Activated CD4-positive, alpha-beta T cell treated with anti-CD3 and anti-CD28 coated beads, Interleukin-2, amount 50 U/mL, for 16 hours (primary cell): ENCODE measurements around the gene MIER2.
"Not testable (repeated sequence)": the region's sequence is repeated elsewhere in the genome, so short reads cannot be mapped to it uniquely, and the experiment has no call there.

Experiments
- DNase-seq: peaks from one replicate; pipeline ENCODE4 v3.0.0-alpha.2; 2020

Gene MIER2, protein sequence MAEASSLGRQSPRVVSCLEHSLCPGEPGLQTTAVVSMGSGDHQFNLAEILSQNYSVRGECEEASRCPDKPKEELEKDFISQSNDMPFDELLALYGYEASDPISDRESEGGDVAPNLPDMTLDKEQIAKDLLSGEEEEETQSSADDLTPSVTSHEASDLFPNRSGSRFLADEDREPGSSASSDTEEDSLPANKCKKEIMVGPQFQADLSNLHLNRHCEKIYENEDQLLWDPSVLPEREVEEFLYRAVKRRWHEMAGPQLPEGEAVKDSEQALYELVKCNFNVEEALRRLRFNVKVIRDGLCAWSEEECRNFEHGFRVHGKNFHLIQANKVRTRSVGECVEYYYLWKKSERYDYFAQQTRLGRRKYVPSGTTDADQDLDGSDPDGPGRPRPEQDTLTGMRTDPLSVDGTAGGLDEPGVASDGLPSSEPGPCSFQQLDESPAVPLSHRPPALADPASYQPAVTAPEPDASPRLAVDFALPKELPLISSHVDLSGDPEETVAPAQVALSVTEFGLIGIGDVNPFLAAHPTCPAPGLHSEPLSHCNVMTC

DNA sequence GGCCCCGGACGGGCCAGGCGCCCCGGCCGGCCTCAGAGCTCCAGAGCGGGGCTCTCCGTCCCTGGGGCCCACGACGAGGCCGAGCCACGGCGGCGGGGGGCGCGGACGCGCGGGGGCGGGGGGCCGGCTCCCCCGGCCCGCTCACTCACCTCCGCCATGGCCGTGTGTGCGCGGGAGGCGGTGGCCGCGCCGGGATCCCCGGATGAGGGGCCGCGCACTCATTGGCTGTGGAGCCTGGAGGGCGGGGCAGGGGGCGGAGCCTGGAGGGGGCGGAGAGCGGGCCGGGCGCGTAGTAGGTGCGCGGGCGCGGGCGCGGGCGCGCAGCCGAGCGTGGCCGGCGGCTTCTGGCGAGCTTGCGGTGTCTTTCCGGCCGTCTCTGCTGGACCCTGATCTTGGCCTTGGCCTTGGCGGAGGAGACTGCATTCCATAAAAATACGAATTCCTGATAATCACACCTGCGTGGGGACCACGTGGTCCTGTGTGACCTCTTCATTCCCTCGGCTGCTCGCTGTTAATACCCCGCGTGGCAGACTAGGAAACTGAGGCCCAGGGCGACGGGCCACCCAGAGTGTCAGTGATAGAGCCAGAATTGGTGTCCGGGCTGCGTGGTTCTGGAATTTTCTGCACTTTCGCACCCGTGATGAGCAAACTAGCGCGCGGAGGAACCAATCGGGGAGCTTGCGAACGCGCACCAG is at the start of gene MIER2:
Gene MIER2, minus strand, starts transcription at position 172 of the 695 bp plus-strand sequence. Its CDS starts 14 bp downstream, at position 158.
- DNase-seq = peak; percentile 90

DNA sequence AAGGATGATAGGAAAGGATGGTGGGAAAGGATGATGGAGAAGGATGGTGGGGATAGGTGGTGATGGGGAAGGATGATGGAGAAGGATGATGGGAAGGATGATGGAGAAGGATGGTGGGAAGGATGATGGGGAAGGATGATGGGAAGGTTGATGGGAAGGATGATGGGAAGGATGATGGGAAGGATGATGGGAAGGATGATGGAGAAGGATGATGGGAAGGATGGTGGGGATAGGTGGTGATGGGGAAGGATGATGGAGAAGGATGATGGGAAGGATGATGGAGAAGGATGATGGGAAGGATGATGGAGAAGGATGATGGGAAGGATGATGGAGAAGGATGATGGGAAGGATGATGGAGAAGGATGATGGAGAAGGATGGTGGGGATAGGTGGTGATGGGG is 49.0 kb upstream of the MIER2 start:
- DNase-seq = not testable (repeated sequence)

DNA sequence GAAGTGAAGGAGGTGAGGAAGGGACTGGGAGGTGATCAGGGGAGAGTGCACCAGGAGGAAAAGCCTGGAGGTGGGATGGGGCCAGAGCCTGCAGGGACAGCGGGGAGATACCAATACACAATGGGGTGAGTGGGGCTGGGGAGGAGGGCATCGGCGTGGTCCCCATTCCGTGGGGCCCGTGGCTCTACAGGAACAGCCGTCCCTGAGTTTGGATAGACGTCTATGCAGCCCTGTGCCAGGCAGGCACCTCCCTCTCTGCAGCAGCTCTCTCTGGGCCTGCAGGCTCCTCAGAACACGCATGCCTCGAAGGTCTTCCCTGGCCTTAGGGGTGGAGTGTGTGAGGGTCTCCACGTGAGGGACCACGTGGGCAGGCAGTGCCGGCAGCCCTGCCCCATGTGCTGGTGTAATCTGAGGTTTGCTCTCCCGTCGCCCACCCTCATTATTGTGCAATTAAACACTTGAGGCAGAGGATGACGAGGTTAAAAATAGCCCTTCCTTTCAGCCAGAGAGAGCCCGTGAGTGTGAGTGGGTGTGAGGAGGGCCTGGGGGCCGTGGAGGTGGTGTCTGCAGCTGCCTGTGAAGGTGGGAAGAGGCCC is 47.9 kb upstream of the MIER2 start:
- DNase-seq = no peak

DNA sequence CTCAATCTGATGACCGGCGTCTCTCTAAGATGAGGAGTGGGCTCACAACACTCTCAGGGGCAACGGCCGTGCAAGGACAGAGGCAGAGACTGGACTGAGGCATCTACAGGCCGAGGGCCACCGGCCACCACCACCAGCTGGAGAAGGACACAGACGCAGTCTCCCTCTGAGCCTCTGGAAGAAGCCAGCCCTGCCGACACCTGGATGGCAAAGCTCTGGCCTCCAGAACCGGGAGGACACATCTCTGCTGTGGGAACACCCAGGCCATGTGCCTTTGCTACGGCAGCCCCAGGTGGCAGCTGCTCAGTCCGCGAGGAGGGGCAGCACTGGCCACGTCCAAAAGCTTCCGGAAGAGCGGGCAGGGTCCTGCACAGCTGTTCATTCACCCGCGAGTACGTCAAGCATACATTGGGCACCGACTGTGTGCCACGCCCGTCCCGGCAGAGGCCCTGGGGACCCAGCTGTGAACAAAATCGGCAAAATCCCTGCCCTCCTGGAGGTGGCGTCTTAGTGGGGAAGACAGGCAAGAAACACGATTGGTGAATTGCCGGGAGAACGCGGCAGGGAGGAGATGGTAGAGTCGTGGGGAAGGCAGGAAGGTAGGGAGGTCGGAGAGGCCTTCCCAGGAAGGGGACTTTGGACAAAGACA is 47.3 kb upstream of the MIER2 start:
- DNase-seq = no peak

DNA sequence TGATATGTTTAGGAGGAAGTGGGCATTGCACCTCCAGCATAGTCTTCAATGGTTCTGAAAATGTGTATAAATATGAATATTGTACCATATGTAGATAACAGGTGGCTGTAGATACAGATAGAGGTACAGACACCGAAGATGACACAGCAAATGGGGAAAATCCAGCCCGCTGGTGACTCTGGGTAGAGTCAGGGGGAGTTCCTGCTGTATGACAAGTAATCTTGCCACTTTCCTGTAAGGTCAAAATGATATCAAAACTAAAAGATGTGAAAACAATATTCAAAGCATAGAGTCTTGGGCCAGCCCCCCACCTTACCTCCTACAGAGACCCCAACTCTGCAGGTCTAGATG is 46.6 kb upstream of the MIER2 start:
- DNase-seq = no peak

DNA sequence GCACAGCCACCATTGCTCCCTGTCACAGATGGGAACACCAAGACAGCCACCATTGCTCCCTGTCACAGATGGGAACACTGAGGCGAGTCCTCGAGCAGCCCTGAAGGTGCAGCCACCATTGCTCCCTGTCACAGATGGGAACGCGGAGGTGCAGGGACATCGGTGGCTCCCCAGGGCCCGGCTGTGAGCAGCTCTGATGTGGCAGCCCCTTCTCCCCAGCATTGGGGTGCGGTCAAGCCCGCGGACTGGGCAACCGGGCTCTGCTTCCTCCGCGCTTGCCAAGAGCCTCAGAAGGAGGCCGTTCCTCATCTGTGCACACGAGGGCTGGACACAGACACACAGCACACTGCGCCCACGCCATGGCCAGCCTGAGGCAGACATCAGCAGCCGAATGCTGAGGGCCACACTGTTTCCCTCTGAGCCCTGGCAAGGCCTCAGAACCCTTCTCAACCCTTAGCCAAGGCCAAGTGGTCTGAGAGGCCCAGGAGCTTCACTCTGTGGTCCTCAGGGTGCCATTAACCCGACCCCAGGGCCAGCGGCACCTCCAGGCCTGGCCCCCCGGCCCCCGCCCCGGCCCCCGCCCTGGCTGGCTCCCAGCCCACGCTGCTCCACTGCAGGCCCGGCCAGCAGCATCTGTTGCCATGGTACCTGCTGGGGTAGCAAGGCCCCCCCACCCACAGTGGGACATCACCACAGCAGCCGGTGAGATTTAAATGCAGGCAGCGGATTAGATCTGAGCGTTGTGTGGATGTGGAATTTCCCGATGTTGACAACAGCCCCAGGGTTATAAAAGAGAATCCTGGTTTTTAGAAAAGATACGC is 46.0 kb upstream of the MIER2 start:
- DNase-seq = no peak

DNA sequence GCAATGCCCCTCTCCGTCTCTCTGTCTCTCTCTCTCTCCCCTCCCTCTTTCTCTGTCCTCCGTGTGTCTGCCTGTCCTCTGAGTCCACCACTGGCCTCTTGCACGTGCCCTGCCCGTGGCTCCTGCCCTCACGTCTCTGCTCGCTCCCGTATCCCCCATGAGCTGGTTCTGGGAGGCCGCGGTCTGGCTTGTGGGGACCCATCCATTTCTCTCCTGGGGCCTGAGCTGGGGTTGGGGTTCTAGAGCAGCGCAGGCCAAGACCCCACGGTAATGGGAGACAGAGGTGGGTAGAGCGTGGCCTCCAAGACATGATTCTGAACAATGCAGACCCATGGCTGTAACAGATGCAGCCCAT is 45.3 kb upstream of the MIER2 start:
- no peak for DNase-seq

DNA sequence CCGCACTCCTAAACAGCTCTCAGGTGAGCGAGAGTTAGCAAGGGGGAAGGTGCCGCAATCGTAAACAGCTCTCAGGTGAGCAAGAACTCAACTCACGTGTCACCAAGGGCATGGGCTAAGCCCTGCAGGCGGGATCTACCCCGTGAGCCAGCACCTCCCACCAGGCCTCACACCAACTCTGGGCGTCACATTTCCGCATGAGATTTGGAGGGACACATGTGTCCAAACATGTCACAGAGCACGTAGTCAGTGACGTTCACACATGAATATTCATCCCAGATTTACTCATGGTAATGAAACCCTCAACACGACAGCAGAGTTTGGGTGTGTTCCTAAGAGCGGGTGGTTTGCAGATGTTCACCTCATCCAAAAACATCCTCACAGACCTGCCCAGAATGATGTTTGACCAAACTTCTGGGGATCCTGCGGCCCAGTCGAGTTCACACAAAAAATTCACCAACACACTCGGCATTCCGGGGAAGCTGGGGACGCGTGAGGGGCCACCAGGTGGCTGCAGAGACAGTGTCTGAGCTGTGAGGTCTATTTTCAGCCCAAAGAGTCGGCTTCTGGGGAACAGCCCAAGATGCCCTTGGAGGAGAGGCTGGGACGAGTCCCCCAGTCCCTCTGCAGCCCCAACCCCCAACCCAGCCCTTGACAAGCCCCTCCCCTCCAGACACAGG is 44.8 kb upstream of the MIER2 start:
- no peak for DNase-seq

DNA sequence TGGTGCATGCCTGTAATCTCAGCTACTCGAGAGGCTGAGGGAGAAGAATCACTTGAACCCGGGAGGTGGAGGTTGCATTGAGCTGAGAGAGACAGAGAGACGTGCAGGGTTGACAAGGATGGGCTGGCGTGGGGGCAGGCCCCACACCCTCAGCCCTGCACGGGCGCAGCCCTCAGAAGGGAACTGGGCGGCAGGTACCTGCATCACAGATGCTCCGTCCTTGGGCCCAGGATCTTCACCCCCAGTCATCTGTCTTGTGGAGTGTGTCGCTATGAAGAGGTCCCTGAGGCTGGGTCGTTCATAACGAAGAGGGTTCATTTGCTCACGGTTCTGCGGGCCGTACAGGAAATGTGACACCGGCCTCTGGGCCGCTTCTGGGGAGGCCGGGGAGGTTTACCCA is 44.1 kb upstream of the MIER2 start:
- DNase-seq = no peak

DNA sequence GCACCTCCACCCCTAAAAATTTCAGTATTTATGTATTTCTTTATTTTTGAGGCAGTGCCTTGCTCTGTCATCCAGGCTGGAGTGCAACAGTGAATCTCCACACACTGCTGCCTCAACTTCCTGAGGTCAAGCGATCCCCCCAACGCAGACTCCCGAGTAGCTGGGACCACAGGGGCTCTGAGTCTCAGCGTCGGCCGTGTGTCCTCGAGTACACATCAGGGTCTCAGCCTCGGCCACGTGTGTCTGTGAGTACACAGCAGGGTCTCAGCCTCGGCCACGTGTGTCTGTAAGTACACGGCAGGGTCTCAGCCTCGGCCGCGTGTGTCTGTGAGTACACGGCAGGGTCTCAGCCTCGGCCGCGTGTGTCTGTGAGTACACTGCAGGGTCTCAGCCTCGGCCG is 43.2 kb upstream of the MIER2 start:
- DNase-seq = no peak

DNA sequence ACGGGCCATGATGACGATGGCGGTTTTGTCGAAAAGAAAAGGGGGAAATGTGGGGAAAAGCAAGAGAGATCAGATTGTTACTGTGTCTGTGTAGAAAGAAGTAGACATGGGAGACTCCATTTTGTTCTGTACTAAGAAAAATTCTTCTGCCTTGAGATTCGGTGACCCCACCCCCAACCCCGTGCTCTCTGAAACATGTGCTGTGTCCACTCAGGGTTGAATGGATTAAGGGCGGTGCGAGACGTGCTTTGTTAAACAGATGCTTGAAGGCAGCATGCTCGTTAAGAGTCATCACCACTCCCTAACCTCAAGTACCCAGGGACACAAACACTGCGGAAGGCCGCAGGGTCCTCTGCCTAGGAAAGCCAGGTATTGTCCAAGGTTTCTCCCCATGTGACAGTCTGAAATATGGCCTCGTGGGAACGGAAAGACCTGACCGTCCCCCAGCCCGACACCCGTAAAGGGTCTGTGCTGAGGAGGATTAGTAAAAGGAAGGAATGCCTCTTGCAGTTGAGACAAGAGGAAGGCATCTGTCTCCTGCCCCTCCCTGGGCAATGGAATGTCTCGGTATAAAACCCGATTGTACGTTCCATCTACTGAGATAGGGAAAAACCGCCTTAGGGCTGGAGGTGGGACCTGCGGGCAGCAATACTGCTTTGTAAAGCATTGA is 42.2 kb upstream of the MIER2 start:
- DNase-seq = not testable (repeated sequence)

DNA sequence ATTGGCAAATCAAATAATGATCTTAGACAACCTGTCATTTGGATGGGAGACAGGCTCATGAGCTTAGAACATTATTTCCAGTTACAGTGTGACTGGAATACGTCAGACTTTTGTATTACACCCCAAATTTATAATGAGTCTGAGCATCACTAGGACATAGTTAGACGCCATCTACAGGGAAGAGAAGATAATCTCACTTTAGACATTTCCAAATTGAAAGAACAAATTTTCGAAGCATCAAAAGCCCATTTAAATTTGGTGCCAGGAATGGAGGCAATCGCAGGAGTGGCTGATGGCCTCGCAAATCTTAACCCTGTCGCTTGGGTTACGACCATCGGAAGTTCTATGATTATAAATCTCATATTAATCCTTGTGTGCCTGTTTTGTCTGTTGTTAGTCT is 41.6 kb upstream of the MIER2 start:
- not testable (repeated sequence) for DNase-seq

DNA sequence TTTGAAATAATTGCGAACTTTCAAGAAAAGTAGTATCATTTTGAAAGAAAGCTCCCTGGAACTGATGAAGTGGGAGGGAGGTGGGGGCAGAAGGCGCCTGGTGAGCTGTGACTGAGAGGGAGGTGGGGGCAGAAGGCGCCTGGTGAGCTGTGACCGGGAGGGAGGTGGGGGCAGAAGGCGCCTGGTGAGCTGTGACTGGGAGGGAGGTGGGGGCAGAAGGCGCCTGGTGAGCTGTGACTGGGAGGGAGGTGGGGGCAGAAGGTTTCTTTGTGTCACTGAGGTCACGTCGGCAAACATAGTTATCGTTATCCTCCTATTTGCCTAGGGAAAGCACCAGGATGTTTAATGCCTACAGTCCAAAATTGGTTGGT is 40.2 kb upstream of the MIER2 start:
- no peak for DNase-seq

DNA sequence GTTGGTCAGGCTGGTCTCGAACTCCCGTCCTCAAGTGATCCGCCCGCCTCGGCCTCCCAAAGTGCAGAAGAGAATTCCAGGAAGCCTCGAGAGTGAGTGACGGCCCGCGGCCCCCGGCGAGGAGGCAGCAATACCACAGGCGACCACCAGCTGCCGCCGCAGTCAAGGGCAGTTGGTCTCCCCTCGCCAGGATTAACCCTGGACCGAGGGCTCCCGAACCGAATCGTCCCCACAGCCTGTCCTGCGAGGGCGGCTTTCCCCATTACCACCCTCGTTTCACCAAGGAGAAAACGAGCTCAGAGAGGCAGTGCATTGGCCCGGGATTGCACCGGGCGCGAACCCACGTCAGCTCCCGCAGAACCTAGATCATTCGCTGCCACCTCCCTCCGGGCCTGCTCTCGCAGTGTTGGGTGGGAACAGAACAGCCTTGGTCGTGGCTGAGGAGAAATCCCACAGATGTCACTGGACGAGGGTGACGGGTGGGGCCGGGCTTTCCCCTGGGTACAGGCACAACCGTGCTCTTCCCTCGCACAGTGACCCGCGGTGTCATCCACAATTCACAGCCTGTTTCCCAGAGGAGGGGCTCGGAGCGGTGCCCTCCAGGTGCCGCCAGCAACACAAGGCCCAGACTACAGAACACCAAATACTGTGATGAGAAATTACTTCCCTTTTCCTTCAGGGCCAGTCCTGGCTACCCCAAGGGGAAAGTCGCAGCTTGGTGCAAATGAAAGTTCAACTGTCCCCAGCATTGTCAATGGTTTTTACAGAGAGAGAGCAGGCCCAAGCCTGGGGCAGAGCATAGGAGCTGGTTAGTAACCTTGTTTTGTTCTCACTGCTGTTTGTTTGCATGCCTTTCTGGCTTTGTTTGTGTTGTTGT is 39.6 kb upstream of the MIER2 start:
- DNase-seq = no peak

DNA sequence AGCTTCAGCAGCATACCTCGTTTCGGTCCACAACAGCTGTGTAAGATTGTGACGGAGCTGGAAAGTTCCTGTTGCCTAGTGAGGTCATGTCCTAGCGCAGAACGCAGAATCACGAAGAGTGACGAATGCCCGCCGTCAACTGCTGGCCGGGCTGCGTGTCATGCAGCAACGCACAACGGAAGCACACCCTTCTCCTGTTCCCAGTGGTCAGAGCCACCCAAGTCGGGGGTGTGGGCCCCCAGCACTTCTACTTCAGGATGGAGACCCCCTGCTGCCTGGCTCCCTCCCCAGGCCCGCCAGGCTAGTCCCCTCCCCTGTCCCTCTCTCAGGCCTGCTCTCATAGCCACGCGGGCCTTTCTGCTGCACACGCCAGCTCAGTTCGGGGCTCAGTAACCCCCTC is 38.4 kb upstream of the MIER2 start:
- DNase-seq = no peak

DNA sequence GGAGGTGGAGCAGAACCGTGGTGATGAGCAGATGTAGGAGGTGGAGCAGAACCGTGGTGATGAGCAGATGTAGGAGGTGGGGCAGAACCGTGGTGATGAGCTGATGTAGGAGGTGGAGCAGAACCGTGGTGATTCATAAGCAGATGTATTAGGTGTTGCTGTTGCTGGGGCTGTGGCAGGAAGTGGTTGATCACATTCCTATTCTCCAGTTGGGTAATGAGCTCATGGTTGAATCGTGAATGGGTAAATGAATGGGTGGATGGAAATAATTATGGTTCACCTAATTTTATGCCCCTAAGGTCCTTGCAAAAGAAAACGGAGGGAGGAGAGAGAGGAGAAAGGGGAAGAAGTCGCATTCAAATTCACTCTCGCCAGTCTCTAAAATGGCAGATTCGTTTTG is 38.0 kb upstream of the MIER2 start:
- DNase-seq = peak; percentile 71

DNA sequence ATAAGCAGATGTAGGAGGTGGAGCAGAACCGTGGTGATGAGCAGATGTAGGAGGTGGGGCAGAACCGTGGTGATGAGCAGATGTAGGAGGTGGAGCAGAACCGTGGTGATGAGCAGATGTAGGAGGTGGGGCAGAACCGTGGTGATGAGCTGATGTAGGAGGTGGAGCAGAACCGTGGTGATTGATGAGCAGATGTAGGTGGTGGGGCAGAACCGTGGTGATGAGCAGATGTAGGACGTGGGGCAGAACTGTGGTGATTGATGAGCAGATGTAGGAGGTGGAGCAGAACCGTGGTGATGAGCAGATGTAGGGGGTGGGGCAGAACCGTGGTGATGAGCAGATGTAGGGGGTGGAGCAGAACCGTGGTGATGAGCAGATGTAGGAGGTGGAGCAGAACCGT is 37.3 kb upstream of the MIER2 start:
- not testable (repeated sequence) for DNase-seq

DNA sequence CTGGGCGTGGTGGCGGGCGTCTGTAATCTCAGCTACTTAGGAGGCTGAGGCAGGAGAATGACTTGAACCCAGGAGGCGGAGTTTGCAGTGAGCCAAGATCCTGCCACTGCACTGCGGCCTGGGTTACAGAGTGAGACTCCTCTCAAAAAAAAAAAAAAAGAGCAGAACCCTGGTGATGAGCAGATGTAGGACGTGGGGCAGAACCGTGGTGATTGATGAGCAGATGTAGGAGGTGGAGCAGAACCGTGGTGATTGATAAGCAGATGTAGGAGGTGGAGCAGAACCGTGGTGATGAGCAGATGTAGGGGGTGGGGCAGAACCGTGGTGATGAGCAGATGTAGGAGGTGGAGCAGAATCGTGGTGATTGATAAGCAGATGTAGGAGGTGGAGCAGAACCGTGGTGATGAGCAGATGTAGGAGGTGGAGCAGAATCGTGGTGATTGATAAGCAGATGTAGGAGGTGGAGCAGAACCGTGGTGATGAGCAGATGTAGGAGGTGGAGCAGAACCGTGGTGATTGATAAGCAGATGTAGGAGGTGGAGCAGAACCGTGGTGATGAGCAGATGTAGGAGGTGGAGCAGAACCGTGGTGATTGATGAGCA is 36.1 kb upstream of the MIER2 start:
- not testable (repeated sequence) for DNase-seq

DNA sequence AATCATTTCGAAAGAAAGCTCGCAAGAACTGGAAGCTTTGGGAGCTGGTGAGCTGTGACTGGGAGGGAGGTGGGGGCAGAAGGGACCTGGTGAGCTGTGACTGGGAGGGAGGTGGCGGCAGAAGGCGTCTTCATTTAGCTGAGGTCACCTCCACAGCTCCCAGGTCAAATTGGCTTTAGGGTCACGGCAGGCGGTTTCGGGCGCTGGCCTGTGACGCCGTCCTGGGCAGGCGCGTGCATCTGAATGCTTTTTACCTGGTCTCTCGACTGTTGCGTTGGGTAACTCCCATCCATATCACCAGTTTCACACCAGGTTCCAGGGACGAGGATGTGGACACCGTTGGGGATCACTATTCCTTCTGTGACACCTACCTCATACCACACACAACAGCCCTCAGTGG is 35.2 kb upstream of the MIER2 start:
- no peak for DNase-seq

DNA sequence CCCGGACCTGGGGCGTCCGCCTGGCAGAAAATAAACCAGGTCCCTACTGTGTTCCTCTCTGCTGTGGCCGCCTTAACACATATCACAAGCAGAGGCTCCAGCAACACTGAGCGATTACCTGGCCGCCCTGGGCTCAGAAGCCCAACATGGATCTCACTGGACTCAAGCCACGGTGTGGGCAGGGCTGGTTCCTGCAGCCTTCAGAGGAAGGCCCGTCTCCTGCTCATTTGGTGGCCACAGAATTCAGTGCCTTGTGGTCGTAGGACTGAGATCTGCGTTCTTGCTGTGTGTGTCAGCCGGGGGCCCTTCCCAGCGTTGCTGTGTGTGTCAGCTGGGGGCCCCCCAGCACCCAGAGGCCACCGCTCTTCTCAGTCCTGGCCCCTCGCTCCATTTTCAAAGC is 34.1 kb upstream of the MIER2 start:
- DNase-seq = no peak
